HG03039 (cell line): Measurements from ENCODE around the gene MYH10.
"Not testable (repeated sequence)": the region's sequence is repeated elsewhere in the genome, so short reads cannot be mapped to it uniquely, and the experiment has no call there.

ENCODE experiments used
- ATAC-seq: cut with Tn5 transposase; IDR thresholded peaks from one replicate; pipeline ENCODE4 v1.9.1; 2021; ENCODE audit warnings: mild to moderate bottlenecking, moderate library complexity; ENCODE audit not compliant: unreplicated experiment

MYH10 gene

GRCh38 chr17:8557176-8557806 is 73.2 kb downstream of the MYH10 start:
- no peak for ATAC-seq

- ATAC-seq = no peak
These were observed 74.5 kb downstream of the MYH10 start for GRCh38 chr17:8556074-8556473.

- no peak for ATAC-seq
These were observed 75.5 kb downstream of the MYH10 start for GRCh38 chr17:8555062-8555461.

- ATAC-seq = no peak
These were observed 77.8 kb downstream of the MYH10 start for GRCh38 chr17:8552577-8553320.

GRCh38 chr17:8542599-8543502 is 87.7 kb downstream of the MYH10 start:
- no peak for ATAC-seq

GRCh38 chr17:8539976-8540375 is 90.5 kb downstream of the MYH10 start:
- ATAC-seq = not testable (repeated sequence)

- ATAC-seq = no peak
These were observed 92.8 kb downstream of the MYH10 start for GRCh38 chr17:8537734-8538133.

- no peak for ATAC-seq
These were observed 95.9 kb downstream of the MYH10 start for GRCh38 chr17:8534498-8535188.

GRCh38 chr17:8532021-8532420 is 98.5 kb downstream of the MYH10 start:
- no peak for ATAC-seq

- no peak for ATAC-seq
These were observed 107.9 kb downstream of the MYH10 start for GRCh38 chr17:8522577-8522976.

- no peak for ATAC-seq
These were observed 109.5 kb downstream of the MYH10 start for GRCh38 chr17:8520981-8521380.

GRCh38 chr17:8518850-8519249 is 111.7 kb downstream of the MYH10 start:
- no peak for ATAC-seq

GRCh38 chr17:8518326-8518725 is 112.2 kb downstream of the MYH10 start:
- no peak for ATAC-seq

GRCh38 chr17:8514801-8515200 is 115.7 kb downstream of the MYH10 start:
- no peak for ATAC-seq

- ATAC-seq = no peak
These were observed 124.4 kb downstream of the MYH10 start for GRCh38 chr17:8506145-8506544.

GRCh38 chr17:8504460-8505207 is 125.9 kb downstream of the MYH10 start:
- no peak for ATAC-seq

GRCh38 chr17:8503807-8504206 is 126.7 kb downstream of the MYH10 start:
- no peak for ATAC-seq

- ATAC-seq = no peak
These were observed 127.2 kb downstream of the MYH10 start for GRCh38 chr17:8503368-8503767.

GRCh38 chr17:8502126-8502525 is 128.4 kb downstream of the MYH10 start:
- no peak for ATAC-seq

- no peak for ATAC-seq
These were observed 129.9 kb downstream of the MYH10 start for GRCh38 chr17:8500609-8501008.
